ENCODE measurements around the gene AHCYL2.

DNA sequence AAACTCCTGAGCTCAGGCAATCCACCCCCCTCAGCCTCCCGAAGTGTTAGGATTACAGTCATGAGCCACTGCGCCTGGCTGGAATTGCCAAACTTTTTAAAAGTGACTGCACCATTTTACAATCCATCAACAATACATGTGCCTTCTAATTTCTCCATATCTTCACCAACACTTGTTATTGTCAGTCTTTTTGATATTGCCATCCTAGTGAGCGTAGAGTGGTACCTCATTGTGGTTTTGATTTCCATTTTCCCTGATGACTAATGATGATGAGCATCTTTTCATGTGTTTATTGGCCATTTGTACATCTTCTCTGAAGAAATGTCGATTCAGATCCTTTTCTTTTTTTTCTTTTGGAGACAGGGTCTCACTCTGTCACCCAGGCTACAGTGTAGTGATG, 187.7 kb downstream of the AHCYL2 start:
- TF ChIP-seq FOXM1 (IDR thresholded peaks at IDR 0.05; ENCODE audit: borderline replicate concordance), result no peak
- no peak for TF ChIP-seq ELF4 (IDR thresholded peaks at IDR 0.05)
- TF ChIP-seq BHLHE40 (IDR thresholded peaks at IDR 0.05; ENCODE audit: borderline replicate concordance), result no peak
- TF ChIP-seq TARDBP (IDR thresholded peaks at IDR 0.05), result no peak
- TF ChIP-seq FOXA1 (IDR thresholded peaks at IDR 0.05), result no peak
- TF ChIP-seq L3MBTL2 (conservative IDR thresholded peaks at IDR 0.05), result no peak
- TF ChIP-seq SUZ12 (IDR thresholded peaks at IDR 0.05), result no peak
- no peak for TF ChIP-seq FOXK2 (IDR thresholded peaks at IDR 0.05)
- TF ChIP-seq LEF1 (IDR thresholded peaks at IDR 0.05; ENCODE audit: borderline replicate concordance), result no peak
- TF ChIP-seq, protein P1, sequence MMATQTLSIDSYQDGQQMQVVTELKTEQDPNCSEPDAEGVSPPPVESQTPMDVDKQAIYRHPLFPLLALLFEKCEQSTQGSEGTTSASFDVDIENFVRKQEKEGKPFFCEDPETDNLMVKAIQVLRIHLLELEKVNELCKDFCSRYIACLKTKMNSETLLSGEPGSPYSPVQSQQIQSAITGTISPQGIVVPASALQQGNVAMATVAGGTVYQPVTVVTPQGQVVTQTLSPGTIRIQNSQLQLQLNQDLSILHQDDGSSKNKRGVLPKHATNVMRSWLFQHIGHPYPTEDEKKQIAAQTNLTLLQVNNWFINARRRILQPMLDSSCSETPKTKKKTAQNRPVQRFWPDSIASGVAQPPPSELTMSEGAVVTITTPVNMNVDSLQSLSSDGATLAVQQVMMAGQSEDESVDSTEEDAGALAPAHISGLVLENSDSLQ (IDR thresholded peaks at IDR 0.05), result no peak
- no peak for TF ChIP-seq ZNF384 (IDR thresholded peaks at IDR 0.05)
- no peak for TF ChIP-seq NFRKB (IDR thresholded peaks at IDR 0.05)
- TF ChIP-seq SP1 (IDR thresholded peaks at IDR 0.05), result no peak
- TF ChIP-seq HDGF (IDR thresholded peaks at IDR 0.05; ENCODE audit: borderline replicate concordance), result no peak

All from HEK293T (cell line).